Endothelial cell of umbilical vein (primary cell): ENCODE data around the gene HOXA10. TPM values are rescaled to one million over a fixed set of nuclear protein-coding genes. Genes with fewer than 3 reads are reported as not detected.
A peak's percentile ranks its signal among the peaks of the same experiment; 100 is the strongest.

Experiments used
- BruUV-seq: library from RNA; stranded (reverse); fragments of 400-500 nt; replicated peaks from 2 replicates; lab custom pipeline; 2021; lab: Mats Ljungman, UMichigan
- CTCF ChIA-PET: fragments of 300-600, 350-600 bp; sonication (Branson Sonifier 250); formaldehyde crosslinking; loops from one replicate; lab custom pipeline; 2021; ENCODE audit warnings: antibody characterized with exemption, inconsistent platforms; lab: Charles Lee
- POLR2A ChIA-PET: fragments of 300-600, 350-600 bp; sonication (Branson Sonifier 250); formaldehyde crosslinking; loops from one replicate; lab custom pipeline; 2021; ENCODE audit warnings: antibody characterized with exemption, inconsistent platforms; lab: Charles Lee
- DNase-seq: peaks from one replicate; pipeline ENCODE4 v3.0.0-alpha.2; 2011; ENCODE audit warnings: low read depth, low spot score
- FAIRE-seq: peaks from 2 replicates; lab custom pipeline; 2011; peaks lifted over from hg19 to GRCh38; lab: Jason Lieb, UNC
- H2AFZ ChIP-seq: 2 replicates; pipeline ENCODE4 v1.6.0; 2012; ENCODE audit warnings: low read depth, low read length, control low read depth, inconsistent platforms
- H3K27ac ChIP-seq: 2 replicates; pipeline ENCODE4 v1.5.1; 2011; ENCODE audit warnings: low read depth, mild to moderate bottlenecking, control low read depth, low read length, moderate library complexity; ENCODE audit not compliant: insufficient read depth
- H3K27me3 ChIP-seq, 2 experiments: 2 replicates each; pipeline versions ENCODE4 v1.6.0 to v1.6.1; 2011; ENCODE audit warnings: low read length in 2 of 2, mixed read lengths in 1 of 2; ENCODE audit not compliant: control insufficient read depth in 2 of 2, insufficient read depth in 2 of 2
- H3K36me3 ChIP-seq, 2 experiments: 2 replicates in 1 of 2; 3 replicates in 1 of 2; pipeline ENCODE4 v1.5.1; 2011; ENCODE audit warnings: low read length in 2 of 2, mild to moderate bottlenecking in 1 of 2, moderate library complexity in 1 of 2; ENCODE audit not compliant: control insufficient read depth in 2 of 2, insufficient read depth in 2 of 2; ENCODE audit errors: extremely low read depth in 1 of 2
- H3K4me1 ChIP-seq: 3 replicates; pipeline ENCODE4 v1.5.1; 2011; ENCODE audit warnings: mild to moderate bottlenecking, low read length; ENCODE audit not compliant: control insufficient read depth, insufficient read depth; ENCODE audit errors: extremely low read depth
- H3K4me2 ChIP-seq: 2 replicates; pipeline ENCODE4 v1.6.1; 2011; ENCODE audit warnings: low read length, control low read depth, mixed read lengths; ENCODE audit not compliant: insufficient read depth
- H3K4me3 ChIP-seq, 3 experiments: fragments of 200-600 bp in 1 of 3; sonication (generic), shearing (Covaris generic) in 1 of 3; replicated peaks in 1 of 3; 2 replicates each; pipeline ENCODE4 v1.5.1; 2011 to 2016; ENCODE audit warnings: control low read depth in 3 of 3, low read length in 3 of 3, mild to moderate bottlenecking in 2 of 3, inconsistent platforms in 1 of 3, low read depth in 1 of 3, moderate library complexity in 1 of 3; ENCODE audit not compliant: insufficient read depth in 1 of 3
- H3K79me2 ChIP-seq: 2 replicates; pipeline ENCODE4 v1.6.0; 2012; ENCODE audit warnings: low read length, inconsistent platforms; ENCODE audit not compliant: control insufficient read depth, insufficient read depth
- H3K9ac ChIP-seq: replicated peaks from 2 replicates; pipeline ENCODE3; 2011; ENCODE audit warnings: low read length, control low read depth; ENCODE audit not compliant: insufficient read depth; ENCODE audit errors: extremely low read depth
- H3K9me1 ChIP-seq: replicated peaks from 3 replicates; pipeline ENCODE4 v1.6.0; 2011; ENCODE audit warnings: mild to moderate bottlenecking, low read length; ENCODE audit not compliant: control insufficient read depth, insufficient read depth; ENCODE audit errors: extremely low read depth
- H3K9me3 ChIP-seq: replicated peaks from 2 replicates; pipeline ENCODE4 v1.5.1; 2012; ENCODE audit warnings: low read length, inconsistent platforms; ENCODE audit not compliant: control insufficient read depth, insufficient read depth
- H4K20me1 ChIP-seq: replicated peaks from 2 replicates; pipeline ENCODE3; 2011; ENCODE audit warnings: mild to moderate bottlenecking, low read length; ENCODE audit not compliant: control insufficient read depth, insufficient read depth; ENCODE audit errors: extremely low read depth
- CTCF ChIP-seq, 2 donors: IDR thresholded peaks; 1 replicate in 1 of 2; 2 replicates in 1 of 2; pipeline ENCODE4 v1.5.1; 2011; ENCODE audit warnings: low read length in 2 of 2, mild to moderate bottlenecking in 2 of 2, moderate library complexity in 2 of 2, control low read depth in 1 of 2, inconsistent platforms in 1 of 2, low read depth in 1 of 2; ENCODE audit not compliant: insufficient read depth in 1 of 2; ENCODE audit errors: extremely low read depth in 1 of 2
- EZH2 ChIP-seq: IDR thresholded peaks from 2 replicates; pipeline ENCODE4 v1.6.1; 2012; ENCODE audit warnings: borderline replicate concordance, low read depth, mild to moderate bottlenecking, moderate library complexity, low read length, inconsistent platforms; ENCODE audit not compliant: severe bottlenecking
- FOS ChIP-seq: IDR thresholded peaks from 2 replicates; pipeline ENCODE4 v1.6.1; 2011; ENCODE audit warnings: mild to moderate bottlenecking, low read length, moderate library complexity, borderline replicate concordance; ENCODE audit not compliant: insufficient read depth
- GATA2 ChIP-seq: IDR thresholded peaks from 2 replicates; pipeline ENCODE4 v1.7.0; 2011; ENCODE audit warnings: low read depth, mild to moderate bottlenecking, moderate library complexity, mixed read lengths, low read length; ENCODE audit not compliant: insufficient read length, insufficient read depth
- JUN ChIP-seq: IDR thresholded peaks from 2 replicates; pipeline ENCODE4 v1.6.1; 2011; ENCODE audit warnings: borderline replicate concordance, low read depth; ENCODE audit not compliant: insufficient read length, insufficient read depth
- MAX ChIP-seq: IDR thresholded peaks from 2 replicates; pipeline ENCODE4 v1.6.1; 2011; ENCODE audit not compliant: insufficient read depth, insufficient read length
- MYC ChIP-seq: IDR thresholded peaks from one replicate; pipeline ENCODE4 v1.6.1; 2011; ENCODE audit warnings: mild to moderate bottlenecking, low read depth, low read length
- POLR2A ChIP-seq: IDR thresholded peaks from 2 replicates; pipeline ENCODE4 v1.6.1; 2012; ENCODE audit warnings: low read depth, mild to moderate bottlenecking, control low read depth, low read length
- POLR2AphosphoS5 ChIP-seq: IDR thresholded peaks from 2 replicates; pipeline ENCODE4 v1.6.1; 2012; ENCODE audit warnings: low read depth, mild to moderate bottlenecking, control low read depth, low read length, moderate library complexity; ENCODE audit not compliant: insufficient read depth
- dilution Hi-C: fragments of 300-500 bp; cut with MboI; formaldehyde crosslinking; loops from one replicate; pipeline ENCODE4 v1.15.0; 2019; ENCODE audit warnings: low sequenced_read_pairs; ENCODE audit not compliant: extremely low pct_ligation_motif_present
- intact Hi-C: fragments of 100-400 bp; cut with micrococcal nuclease; formaldehyde crosslinking; loops from one replicate; pipeline ENCODE4 v1.10.0; 2022
- polyA plus RNA-seq, 4 experiments: library from polyadenylated mRNA; depleted of rRNA in 3 of 4; stranded (reverse) in 3 of 4; unstranded in 1 of 4; fragments of >200 nt; gene quantifications; 2 replicates each; pipeline versions ENCODE4 v1.2.1 to v1.2.3, GENCODE V29; 2011 to 2012; ENCODE audit warnings: missing spikeins in 1 of 4
- total RNA-seq: library from RNA; stranded (reverse); gene quantifications from 2 replicates; pipeline ENCODE4 v1.2.3, GENCODE V29; 2021

The HOXA10 gene
- total and polyA plus RNA-seq, 2 donors (not counting 3 experiments of a cell fraction or from before 2014, with no cell fraction given), result 24.4 to 30.3 TPM

- no peak for FAIRE-seq
- Histone ChIP-seq H3K4me1 (peaks cover 79% of the 10 kb centered on the region), H3K9me1 (no peaks in the 10 kb centered on the region), H3K4me3 (peak overlapping the region in 2 of 3 experiments; percentile 12 to 24), H4K20me1 (no peaks in the 10 kb centered on the region), H3K27ac (peak overlapping the region; percentile 82), H3K4me2 (peak overlapping the region; percentile 92), H3K36me3 (peaks cover 0 to 7% of the 10 kb centered on the region in 2 experiments), H2AFZ (no peak overlapping the region), H3K27me3 (no peaks in the 10 kb centered on the region), H3K79me2 (peaks cover 84% of the 10 kb centered on the region), H3K9me3 (no peaks in the 10 kb centered on the region), H3K9ac (peak overlapping the region; percentile 84)
- ChIA-PET POLR2A (no interaction called here), CTCF (interaction anchor here (1.2 to 3.4 kb wide), 7 partner anchors 9 to 457 kb away, joined by 3 to 15 read pairs (median 4); partner anchors contain the start of gene HOXA7)
- TF ChIP-seq MYC (no peak), FOS (no peak), EZH2 (no peak), MAX (no peak), POLR2A (no peak), JUN (no peak), POLR2AphosphoS5 (no peak), GATA2 (no peak), CTCF (IDR thresholded peaks at IDR 0.05; ENCODE audit: extremely low read depth in 1 of 2, insufficient read depth in 1 of 2, low read depth in 1 of 2, low read length in 2 of 2) (no peak)
- DNase-seq, result no peak
- no TSS peak for BruUV-seq
- dilution Hi-C loops (no loop called here), intact Hi-C loops (no loop called here)
Measured at GRCh38 chr7:27138985-27139333, 35.2 kb downstream of the HOXA10 start.
